Heart left ventricle (tissue), 16 donors: ENCODE results near the gene CDH24. TPM values are rescaled to one million over a fixed set of nuclear protein-coding genes. Genes with fewer than 3 reads are reported as not detected.

Experiments used
- ATAC-seq, 4 donors: fragments of 200-7000 bp; cut with Tn5 transposase; one replicate each; pipeline ENCODE4 v1.9.1; 2020 to 2022; ENCODE audit warnings: moderate library complexity in 4 of 4, mild to moderate bottlenecking in 3 of 4, moderate number of reproducible peaks in 1 of 4
- DNase-seq, 5 donors: peaks; one replicate each; pipeline ENCODE4 v3.0.0-alpha.2; 2020
- H3K27ac ChIP-seq, 12 donors: fragments of 200-600 bp; sonication (generic) in 4 of 12; one replicate each; pipeline versions ENCODE4 v1.5.0 to v1.8.0; 2016 to 2022; ENCODE audit warnings: mild to moderate bottlenecking in 2 of 12
- H3K27me3 ChIP-seq, 9 donors: fragments of 200-600 bp; sonication (generic) in 2 of 9; one replicate each; pipeline versions ENCODE4 v1.5.1 to v1.8.0; 2016 to 2022; ENCODE audit warnings: mild to moderate bottlenecking in 3 of 9
- H3K36me3 ChIP-seq, 9 donors: fragments of 200-600 bp; sonication (generic) in 2 of 9; one replicate each; pipeline versions ENCODE4 v1.5.0 to v1.8.0; 2018 to 2022; ENCODE audit warnings: mild to moderate bottlenecking in 2 of 9
- H3K4me1 ChIP-seq, 12 donors: fragments of 200-600 bp; sonication (generic) in 4 of 12; one replicate each; pipeline versions ENCODE4 v1.5.0 to v1.8.0; 2016 to 2022; ENCODE audit warnings: mild to moderate bottlenecking in 3 of 12
- H3K4me3 ChIP-seq, 12 donors: fragments of 200-600 bp; sonication (generic) in 4 of 12; one replicate each; pipeline versions ENCODE4 v1.5.0 to v1.8.0; 2017 to 2022; ENCODE audit warnings: mild to moderate bottlenecking in 9 of 12, moderate library complexity in 4 of 12
- H3K9me3 ChIP-seq, 12 donors: fragments of 200-600 bp; sonication (generic) in 4 of 12; one replicate each; pipeline versions ENCODE4 v1.5.0 to v1.8.0; 2016 to 2022; ENCODE audit warnings: mild to moderate bottlenecking in 1 of 12
- CTCF ChIP-seq, 12 donors: fragments of 200-600 bp; sonication (generic) in 4 of 12; IDR thresholded peaks; one replicate each; pipeline versions ENCODE4 v1.5.0 to v1.8.0; 2018 to 2022; ENCODE audit warnings: antibody characterized with exemption in 12 of 12, mild to moderate bottlenecking in 5 of 12
- POLR2A ChIP-seq, 2 donors: fragments of 450-650 bp; IDR thresholded peaks; one replicate each; pipeline ENCODE4 v1.6.1; 2017; ENCODE audit warnings: antibody characterized with exemption in 2 of 2, mild to moderate bottlenecking in 2 of 2, moderate library complexity in 2 of 2
- WGBS, 4 donors: extraction: QIAGEN DNeasy Blood & Tissue Kit in 2 of 4; methylation state at CpG; one replicate each; pipeline versions ENCODE4 v1.1.5 to v1.1.7; 2013 to 2018; 5-methylcytosine and 5-hydroxymethylcytosine counted together
- intact Hi-C, 10 donors: fragments of 100-400 bp; cut with DNase I; formaldehyde crosslinking; loops; one replicate each; pipeline versions ENCODE4 v1.11.1 to v1.14.2; 2022
- polyA plus RNA-seq, 2 donors: library from polyadenylated mRNA; stranded (reverse); fragments of 200-250 nt; gene quantifications; one replicate each; pipeline ENCODE4 v1.2.3, GENCODE V29; 2013
- total RNA-seq, 9 donors: library from RNA; depleted of rRNA in 2 of 9; stranded (reverse); fragments of >200 nt in 2 of 9; fragmentation: NEBNext Ultra II Directional in 3 of 9; extraction: Animal tissue kit (Norgen Biotek cat#: 25700) in 3 of 9; gene quantifications; one replicate each; pipeline versions ENCODE4 v1.1.0 to v1.2.4, GENCODE V29; 2016 to 2023
- donor health status: ischemic (EF 13 %, LVEDD 7.1; RV severe dilation, severe dysfunction).
- donor health status: healthy with polysubstance abuse.
- donor health status: DM: no; HTN: yes; CAD: no.
- donor health status: DM: no; HTN: no; CAD: no.
- donor health status: ischemic (EF 25% LVEDD 6.9; RV normal size, moderate dysfunction).
- donor health status: ischemic (EF 25% LVEDD 5.7; RV mildly dilated, moderate dysfunction).
- donor health status: healthy.
- donor health status: DM: yes; HTN: yes; CAD: no.
- donor health status: ischemic (EF 35%, LVEDD 5.7; RV mildly dilated, moderate dysfunction).
- donor health status: nonischemic (EF 11% LVEDD 7.7; RV severe dilation, severe dysfunction).
- donor health status: DM: yes; HTN: yes; CAD: no.
- donor health status: PGD.
- donor health status: ischemic (EF 29% LVEDD 5.4; RV normal size, mild dysfunction).
- donor health status: nonischemic (EF 23%, LVEDD 6.1; RV moderate dilation, normal function).

Gene CDH24
- total and polyA plus RNA-seq, 11 donors = 0.72 to 3.3 (median 1.9) TPM

GRCh38 chr14:23040100-23040499 lies 17.2 kb downstream of the CDH24 start:
- Histone ChIP-seq H3K27me3 (no peaks in the 10 kb centered on the region), H3K4me3 (no peak overlapping the region), H3K36me3 (no peaks in the 10 kb centered on the region), H3K4me1 (peaks cover 3 to 21% (median 7%) of the 10 kb centered on the region in 12 donors), H3K9me3 (no peaks in the 10 kb centered on the region), H3K27ac (no peak overlapping the region)
- 87 to 93% (median 91%) methylated on average over 4 of the region's 4 CpGs for WGBS, 4 donors
- intact Hi-C loops = no loop called here
- TF ChIP-seq CTCF (IDR thresholded peaks at IDR 0.05) = no peak
- TF ChIP-seq POLR2A (IDR thresholded peaks at IDR 0.05) = no peak
- DNase-seq (no peak), ATAC-seq (no peak)

DNA sequence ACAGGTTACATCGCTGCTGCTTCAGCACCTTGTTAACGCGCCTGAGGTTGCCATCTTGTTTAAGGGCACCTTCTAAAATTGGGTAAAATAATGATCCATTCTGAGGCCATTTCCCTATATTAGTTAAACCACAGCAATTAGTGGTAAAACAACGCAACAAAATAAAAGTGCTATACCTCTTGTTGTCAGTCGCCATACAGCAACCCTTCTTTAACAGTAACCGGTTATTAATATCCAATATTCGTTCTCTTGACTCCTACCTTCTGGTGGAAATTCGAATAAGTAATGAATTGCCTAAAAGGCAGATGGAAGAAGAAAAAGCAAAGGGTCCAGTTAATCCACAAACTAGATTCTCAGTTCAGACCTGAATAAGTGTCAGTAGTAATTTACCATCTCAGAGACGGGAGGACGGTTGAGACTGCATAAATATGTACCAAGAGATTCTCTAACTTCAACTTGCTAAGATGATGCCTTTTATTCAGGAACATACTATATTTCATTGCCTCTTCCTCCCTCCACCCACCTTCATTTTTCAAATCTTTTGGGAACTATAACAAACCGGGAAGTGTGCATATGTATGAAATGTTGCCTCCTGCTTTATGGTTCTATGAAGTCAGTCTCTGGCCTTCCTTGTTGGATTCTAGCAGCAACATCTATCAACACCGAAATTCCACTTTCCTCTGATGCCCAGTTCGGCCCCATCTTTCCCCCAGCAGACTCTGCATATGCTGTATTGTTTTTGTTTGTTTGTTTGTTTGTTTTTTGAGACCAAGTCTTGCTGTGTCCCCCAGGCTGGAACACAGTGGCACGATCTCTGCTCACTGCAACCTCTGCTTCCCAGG lies 21.8 kb downstream of the CDH24 start:
- DNase-seq = no peak
- 62 to 69% (median 68%) methylated on average over 14 of the region's 14 CpGs for WGBS, 4 donors
- intact Hi-C loops = loop anchor here in 5 of 10 donors (1.0 to 2.0 kb wide), 3 partner anchors 23 to 29 kb away; partner anchors contain the start of gene C14orf93 (in 1 of the 5)
- Histone ChIP-seq H3K36me3 (peaks cover 4 to 32% (median 29%) of the 10 kb centered on the region in 9 donors), H3K27ac (peak overlapping the region; percentile 81 to 98 (median 96)), H3K9me3 (no peaks in the 10 kb centered on the region), H3K27me3 (no peaks in the 10 kb centered on the region), H3K4me1 (peaks cover 0 to 23% (median 15%) of the 10 kb centered on the region in 12 donors), H3K4me3 (peak overlapping the region in 11 of 12 donors; percentile 65 to 98 (median 91))
- TF ChIP-seq POLR2A (IDR thresholded peaks at IDR 0.05) = no peak
- TF ChIP-seq CTCF (IDR thresholded peaks at IDR 0.05) = peak in 1 of 12 donors; percentile 15
- no peak for ATAC-seq

- 0 to 1% (median 0%) methylated on average over 23 to 36 of the region's 36 CpGs for WGBS, 4 donors
- Histone ChIP-seq H3K4me3 (peak within 1 kb of the TSS; percentile 65 to 98 (median 90)), H3K27ac (peak within 1 kb of the TSS; percentile 81 to 98 (median 96)), H3K27me3 (no peaks in the 10 kb centered on the region), H3K9me3 (no peaks in the 10 kb centered on the region), H3K4me1 (peaks cover 0 to 23% (median 15%) of the 10 kb centered on the region in 12 donors), H3K36me3 (peaks cover 6 to 37% (median 34%) of the 10 kb centered on the region in 9 donors)
- TF ChIP-seq POLR2A (IDR thresholded peaks at IDR 0.05) (peak in 1 of 2 donors; percentile 44), CTCF (IDR thresholded peaks at IDR 0.05) (peak in 1 of 12 donors; percentile 3)
- peak; percentile 90 to 93 (median 91) for DNase-seq
- intact Hi-C loops = loop anchor here in 5 of 10 donors (1.0 to 2.0 kb wide), 3 partner anchors 24 to 28 kb away; partner anchors contain the start of gene C14orf93 (in 1 of the 5)
- ATAC-seq = peak; percentile 97 to 99 (median 98)
Observed at GRCh38 chr14:23034498-23035302, 22.6 kb downstream of the CDH24 start, which contains the start of gene PSMB5. Gene PSMB5 (minus strand): TSS chr14:23034900. CDS start chr14:23034881, 19 bp downstream.
